Measurements from ENCODE around the gene PEA15.
A peak's percentile ranks its signal among the peaks of the same experiment; 100 is the strongest.

Gene PEA15

GRCh38 chr1:160197231-160197630 is 8.0 kb upstream of the PEA15 start:
- H3K36me3 ChIP-seq (ENCODE audit: insufficient read depth, low read depth, low read length): no peaks in the 10 kb centered on the region
- no peaks in the 10 kb centered on the region for H3K27me3 ChIP-seq (ENCODE audit: insufficient read depth, low read length)
- peaks cover 14% of the 10 kb centered on the region for H3K4me1 ChIP-seq (ENCODE audit: insufficient read depth, low read length)
- H3K4me3 ChIP-seq (ENCODE audit: low read length): no peak overlapping the region
- no peak overlapping the region for H3K9ac ChIP-seq (ENCODE audit: low read depth, low read length)
- no peaks in the 10 kb centered on the region for H3K9me3 ChIP-seq (ENCODE audit: insufficient read depth, low read depth, low read length)
- no peak overlapping the region for H3K27ac ChIP-seq (ENCODE audit: low read length)

- H3K4me3 ChIP-seq (ENCODE audit: low read length): no peak overlapping the region
- no peaks in the 10 kb centered on the region for H3K9me3 ChIP-seq (ENCODE audit: insufficient read depth, low read depth, low read length)
- H3K9ac ChIP-seq (ENCODE audit: low read depth, low read length): no peak overlapping the region
- H3K27me3 ChIP-seq (ENCODE audit: insufficient read depth, low read length): no peaks in the 10 kb centered on the region
- no peak overlapping the region for H3K27ac ChIP-seq (ENCODE audit: low read length)
- H3K4me1 ChIP-seq (ENCODE audit: insufficient read depth, low read length): peaks cover 7% of the 10 kb centered on the region
- no peaks in the 10 kb centered on the region for H3K36me3 ChIP-seq (ENCODE audit: insufficient read depth, low read depth, low read length)
These were observed 4.4 kb upstream of the PEA15 start for GRCh38 chr1:160200786-160201185.

GRCh38 chr1:160204526-160205241 is 500 bp upstream of the PEA15 start:
- no peak overlapping the region for H3K27ac ChIP-seq (ENCODE audit: low read length)
- no peaks in the 10 kb centered on the region for H3K27me3 ChIP-seq (ENCODE audit: insufficient read depth, low read length)
- H3K4me1 ChIP-seq (ENCODE audit: insufficient read depth, low read length): peaks cover 33% of the 10 kb centered on the region
- H3K36me3 ChIP-seq (ENCODE audit: insufficient read depth, low read depth, low read length): peaks cover 16% of the 10 kb centered on the region
- peak overlapping the region; percentile 58; the same call in 1 of the 2 replicates for H3K4me3 ChIP-seq (ENCODE audit: low read length)
- no peaks in the 10 kb centered on the region for H3K9me3 ChIP-seq (ENCODE audit: insufficient read depth, low read depth, low read length)
- H3K9ac ChIP-seq (ENCODE audit: low read depth, low read length): peak overlapping the region; percentile 40; the same call in 1 of the 2 replicates

- H3K4me3 ChIP-seq (ENCODE audit: low read length): peak overlapping the region; percentile 88
- no peaks in the 10 kb centered on the region for H3K9me3 ChIP-seq (ENCODE audit: insufficient read depth, low read depth, low read length)
- H3K4me1 ChIP-seq (ENCODE audit: insufficient read depth, low read length): peaks cover 41% of the 10 kb centered on the region
- no peaks in the 10 kb centered on the region for H3K27me3 ChIP-seq (ENCODE audit: insufficient read depth, low read length)
- H3K27ac ChIP-seq (ENCODE audit: low read length): no peak overlapping the region
- H3K36me3 ChIP-seq (ENCODE audit: insufficient read depth, low read depth, low read length): peaks cover 20% of the 10 kb centered on the region
- peak overlapping the region; percentile 87; the same call in 1 of the 2 replicates for H3K9ac ChIP-seq (ENCODE audit: low read depth, low read length)
These were observed 829 bp downstream of the PEA15 start for GRCh38 chr1:160206036-160206389.

GRCh38 chr1:160206421-160207117 is 1.4 kb downstream of the PEA15 start:
- Histone ChIP-seq H3K9me3 (ENCODE audit: insufficient read depth, low read depth, low read length) (no peaks in the 10 kb centered on the region), H3K36me3 (ENCODE audit: insufficient read depth, low read depth, low read length) (peaks cover 25% of the 10 kb centered on the region), H3K4me3 (ENCODE audit: low read length) (peak overlapping the region; percentile 88), H3K9ac (ENCODE audit: low read depth, low read length) (peak overlapping the region; percentile 87; the same call in 1 of the 2 replicates), H3K4me1 (ENCODE audit: insufficient read depth, low read length) (peaks cover 41% of the 10 kb centered on the region), H3K27me3 (ENCODE audit: insufficient read depth, low read length) (no peaks in the 10 kb centered on the region), H3K27ac (ENCODE audit: low read length) (no peak overlapping the region)

GRCh38 chr1:160207118-160207650 is 2.0 kb downstream of the PEA15 start:
- Histone ChIP-seq H3K4me3 (ENCODE audit: low read length) (peak overlapping the region; percentile 88; the same call in 1 of the 2 replicates), H3K27me3 (ENCODE audit: insufficient read depth, low read length) (no peaks in the 10 kb centered on the region), H3K4me1 (ENCODE audit: insufficient read depth, low read length) (peaks cover 41% of the 10 kb centered on the region), H3K9me3 (ENCODE audit: insufficient read depth, low read depth, low read length) (no peaks in the 10 kb centered on the region), H3K9ac (ENCODE audit: low read depth, low read length) (no peak overlapping the region), H3K36me3 (ENCODE audit: insufficient read depth, low read depth, low read length) (peaks cover 31% of the 10 kb centered on the region), H3K27ac (ENCODE audit: low read length) (no peak overlapping the region)

GRCh38 chr1:160207771-160208556 is 2.8 kb downstream of the PEA15 start:
- no peaks in the 10 kb centered on the region for H3K27me3 ChIP-seq (ENCODE audit: insufficient read depth, low read length)
- no peak overlapping the region for H3K4me3 ChIP-seq (ENCODE audit: low read length)
- no peak overlapping the region for H3K9ac ChIP-seq (ENCODE audit: low read depth, low read length)
- H3K27ac ChIP-seq (ENCODE audit: low read length): no peak overlapping the region
- H3K9me3 ChIP-seq (ENCODE audit: insufficient read depth, low read depth, low read length): no peaks in the 10 kb centered on the region
- peaks cover 39% of the 10 kb centered on the region for H3K36me3 ChIP-seq (ENCODE audit: insufficient read depth, low read depth, low read length)
- H3K4me1 ChIP-seq (ENCODE audit: insufficient read depth, low read length): peaks cover 41% of the 10 kb centered on the region

- Histone ChIP-seq H3K27ac (ENCODE audit: low read length) (no peak overlapping the region), H3K9me3 (ENCODE audit: insufficient read depth, low read depth, low read length) (no peaks in the 10 kb centered on the region), H3K9ac (ENCODE audit: low read depth, low read length) (no peak overlapping the region), H3K4me1 (ENCODE audit: insufficient read depth, low read length) (peaks cover 41% of the 10 kb centered on the region), H3K27me3 (ENCODE audit: insufficient read depth, low read length) (no peaks in the 10 kb centered on the region), H3K36me3 (ENCODE audit: insufficient read depth, low read depth, low read length) (peaks cover 47% of the 10 kb centered on the region), H3K4me3 (ENCODE audit: low read length) (no peak overlapping the region)
These were observed 3.6 kb downstream of the PEA15 start for GRCh38 chr1:160208557-160209320.

GRCh38 chr1:160209321-160210046 is 4.3 kb downstream of the PEA15 start:
- Histone ChIP-seq H3K9ac (ENCODE audit: low read depth, low read length) (no peak overlapping the region), H3K27ac (ENCODE audit: low read length) (no peak overlapping the region), H3K9me3 (ENCODE audit: insufficient read depth, low read depth, low read length) (no peaks in the 10 kb centered on the region), H3K4me1 (ENCODE audit: insufficient read depth, low read length) (peaks cover 38% of the 10 kb centered on the region), H3K4me3 (ENCODE audit: low read length) (peak overlapping the region; percentile 11; the same call in 1 of the 2 replicates), H3K27me3 (ENCODE audit: insufficient read depth, low read length) (no peaks in the 10 kb centered on the region), H3K36me3 (ENCODE audit: insufficient read depth, low read depth, low read length) (peaks cover 54% of the 10 kb centered on the region)

GRCh38 chr1:160210561-160210960 is 5.4 kb downstream of the PEA15 start:
- H3K36me3 ChIP-seq (ENCODE audit: insufficient read depth, low read depth, low read length): peaks cover 65% of the 10 kb centered on the region
- no peak overlapping the region for H3K27ac ChIP-seq (ENCODE audit: low read length)
- no peak overlapping the region for H3K9ac ChIP-seq (ENCODE audit: low read depth, low read length)

More at GRCh38 chr1:160210561-160210960, 5.4 kb downstream of the PEA15 start:
- Histone ChIP-seq H3K4me3 (ENCODE audit: low read length) (no peak overlapping the region; the same call in 1 of the 2 replicates), H3K9me3 (ENCODE audit: insufficient read depth, low read depth, low read length) (no peaks in the 10 kb centered on the region), H3K27me3 (ENCODE audit: insufficient read depth, low read length) (no peaks in the 10 kb centered on the region), H3K4me1 (ENCODE audit: insufficient read depth, low read length) (peaks cover 34% of the 10 kb centered on the region)
